Measurements from ENCODE around the gene AQP3.
"Not testable (repeated sequence)": the region's sequence is repeated elsewhere in the genome, so short reads cannot be mapped to it uniquely, and the experiment has no call there.

The AQP3 gene

GRCh38 chr9:33397801-33398200 is 49.6 kb downstream of the AQP3 start:
- DNase-seq (ENCODE audit: extremely low spot score); CTCF ChIA-PET; POLR2A ChIA-PET: not testable (repeated sequence)

GRCh38 chr9:33395159-33395879 is 52.1 kb downstream of the AQP3 start:
- DNase-seq (ENCODE audit: extremely low spot score); POLR2A ChIA-PET: not testable (repeated sequence)
- CTCF ChIA-PET: interaction anchor here (1.2 kb wide), 3 partner anchors 8 to 71 kb away, joined by 3 to 5 read pairs (median 4); no protein-coding TSS in a partner anchor

GRCh38 chr9:33393986-33394385 is 53.4 kb downstream of the AQP3 start:
- CTCF ChIA-PET: interaction anchor here (1.2 to 2.3 kb wide), 2 partner anchors 21 to 73 kb away, joined by 3 to 10 read pairs; no protein-coding TSS in a partner anchor
- DNase-seq (ENCODE audit: extremely low spot score); POLR2A ChIA-PET: not testable (repeated sequence)

GRCh38 chr9:33393581-33393980 is 53.8 kb downstream of the AQP3 start:
- ChIA-PET POLR2A (no interaction called here), CTCF (interaction anchor here (0.7 to 3.6 kb wide), 4 partner anchors 9 to 74 kb away, joined by 3 to 16 read pairs (median 6); no protein-coding TSS in a partner anchor)
- no peak for TF ChIP-seq CTCF (IDR thresholded peaks at IDR 0.05; ENCODE audit: control extremely low read depth, extremely low read depth, low read depth, missing control alignments)
- no peak for DNase-seq (ENCODE audit: extremely low spot score)

GRCh38 chr9:33392591-33393021 is 54.8 kb downstream of the AQP3 start:
- POLR2A ChIA-PET; DNase-seq (ENCODE audit: extremely low spot score): not testable (repeated sequence)
- CTCF ChIA-PET: interaction anchor here (1.2 to 3.6 kb wide), 3 partner anchors 18 to 75 kb away, joined by 3 to 16 read pairs (median 10); no protein-coding TSS in a partner anchor

Data from GM10248 (cell line).